NCI-H82 (cell line): ENCODE measurements around the gene PLOD1.
A peak's percentile ranks its signal among the peaks of the same experiment; 100 is the strongest.
"Not testable (repeated sequence)": the region's sequence is repeated elsewhere in the genome, so short reads cannot be mapped to it uniquely, and the experiment has no call there.

ENCODE experiments used
- DNase-seq: peaks from one replicate; lab custom pipeline; 2025; lab: John Stamatoyannopoulos, UW

The PLOD1 gene

DNA sequence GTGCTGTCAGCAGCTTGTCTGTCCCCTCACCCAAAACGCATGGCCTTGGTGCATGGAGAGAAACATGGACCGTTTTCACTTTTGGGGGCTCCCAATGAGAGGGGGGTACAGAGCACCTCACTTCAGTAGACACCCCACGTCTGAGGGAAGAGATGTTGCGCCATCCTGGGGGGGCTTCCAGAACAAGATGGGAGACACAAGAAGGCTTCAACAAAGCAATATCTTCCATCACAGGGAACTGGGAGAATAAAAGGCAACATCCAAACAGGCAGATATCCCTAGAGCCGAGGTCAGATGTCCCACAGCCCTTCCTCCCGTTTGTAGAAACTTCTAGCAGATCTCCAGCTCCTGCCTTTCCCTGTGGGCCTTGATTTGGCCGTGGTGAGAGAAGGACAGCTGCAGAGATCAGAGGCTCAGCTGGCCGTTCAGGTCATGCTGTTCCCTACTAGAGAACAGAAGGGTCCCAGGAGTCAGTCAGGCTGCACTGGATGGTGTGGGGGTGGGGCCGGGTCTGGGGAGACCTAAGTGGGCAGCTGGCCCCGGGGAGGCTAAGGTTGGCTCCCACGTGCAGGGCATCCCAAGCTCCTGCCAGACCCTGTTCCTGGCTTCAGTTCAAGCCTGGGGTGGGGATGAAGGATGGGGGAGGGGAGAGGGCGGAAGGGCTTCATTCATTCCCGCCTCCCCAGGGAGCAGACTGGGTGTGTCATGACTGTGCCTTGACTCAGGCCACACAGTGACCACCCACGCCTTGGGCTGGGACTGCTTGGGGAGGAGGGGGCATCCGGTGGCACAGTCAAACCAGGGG, 4.4 kb downstream of the PLOD1 start:
- DNase-seq: peak; percentile 61

DNA sequence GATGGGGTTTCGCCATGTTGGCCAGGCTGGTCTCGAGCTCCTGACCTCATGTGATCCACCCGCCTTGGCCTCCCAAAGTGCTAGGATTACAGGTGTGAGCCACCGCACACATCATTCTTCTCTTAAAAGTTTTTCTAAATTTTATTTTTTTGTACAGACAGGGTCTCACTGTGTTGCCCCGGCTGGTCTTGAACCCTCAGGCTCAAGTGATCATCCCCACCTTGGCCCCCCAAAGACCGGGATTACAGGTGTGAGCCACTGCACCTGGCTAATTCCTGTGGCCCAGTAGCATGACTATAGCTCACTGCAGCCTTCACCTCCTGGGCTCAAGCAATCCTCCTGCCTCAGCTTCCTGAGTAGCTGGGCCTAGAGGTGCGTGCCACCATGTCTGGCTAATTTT, 5.3 kb downstream of the PLOD1 start:
- DNase-seq: not testable (repeated sequence)

DNA sequence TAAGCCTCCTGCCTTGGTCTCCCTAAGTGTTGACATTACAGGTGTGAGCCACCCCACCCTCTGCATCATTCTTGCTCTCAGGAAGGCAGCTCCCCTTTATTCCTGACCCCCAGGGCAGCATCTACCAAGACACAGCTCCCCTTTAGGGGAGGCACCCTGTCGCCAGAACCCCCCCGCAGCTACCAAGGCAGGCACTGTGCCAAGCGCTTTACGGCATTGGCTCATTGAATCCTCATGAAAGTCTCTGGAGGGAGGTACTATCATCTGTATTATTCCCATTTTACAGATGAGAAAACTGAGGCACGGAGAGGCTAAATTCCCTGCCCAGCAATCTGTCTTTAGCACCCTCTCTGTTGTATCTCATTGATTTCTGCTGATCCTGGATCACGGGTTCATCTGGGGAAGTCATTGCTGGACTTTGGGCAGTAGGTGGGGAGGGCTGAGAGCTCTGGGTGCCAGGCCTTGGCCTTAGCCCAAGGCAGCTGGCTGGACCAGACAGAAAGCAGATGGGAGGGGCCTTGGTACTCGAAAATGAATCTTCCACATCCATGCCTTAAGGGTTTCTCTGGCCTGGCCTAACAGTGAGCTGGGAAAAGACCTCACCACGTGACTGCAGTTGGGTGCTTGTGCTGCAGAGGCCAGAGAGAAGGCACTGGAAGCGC, 5.9 kb downstream of the PLOD1 start:
- DNase-seq: no peak

DNA sequence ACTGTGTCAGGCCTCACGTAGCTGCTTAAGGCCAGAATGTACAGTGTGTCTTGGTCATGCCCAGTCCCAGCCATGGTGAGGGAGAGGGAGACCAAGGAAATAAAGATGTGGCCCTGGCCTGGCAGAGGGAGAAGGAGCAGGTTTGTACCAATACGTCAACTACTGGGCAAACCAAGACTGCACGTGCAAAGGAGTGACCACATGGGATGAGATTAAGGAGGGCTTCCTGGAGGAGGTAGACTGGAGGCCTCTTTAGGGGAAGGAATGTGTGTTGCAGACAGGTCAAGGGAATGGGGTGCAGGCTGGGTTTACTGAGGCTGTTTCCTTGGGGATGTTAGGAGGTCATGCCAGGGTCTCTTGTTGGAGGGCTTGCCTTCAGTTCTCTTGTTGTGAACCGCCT, 7.8 kb downstream of the PLOD1 start:
- DNase-seq: no peak

DNA sequence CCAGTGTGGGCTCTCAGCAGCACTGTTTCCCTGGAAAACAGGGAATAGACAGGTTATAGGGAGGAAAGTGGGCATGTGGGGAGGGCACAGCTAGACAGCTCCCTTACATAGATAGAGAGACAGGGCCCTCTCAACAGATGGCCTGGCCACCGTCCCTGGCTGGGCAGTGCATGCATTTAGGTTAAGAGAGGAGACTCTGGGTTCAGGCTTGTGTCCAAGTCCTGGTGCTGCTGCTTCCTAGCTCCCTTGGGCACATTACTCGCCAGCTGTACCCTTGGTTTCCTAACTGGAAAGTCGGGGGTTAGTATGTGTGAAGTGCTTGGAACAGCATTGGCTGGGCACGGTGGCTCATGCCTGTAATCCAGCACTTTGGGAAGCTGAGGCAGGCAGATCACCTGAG, 9.1 kb downstream of the PLOD1 start:
- no peak for DNase-seq

DNA sequence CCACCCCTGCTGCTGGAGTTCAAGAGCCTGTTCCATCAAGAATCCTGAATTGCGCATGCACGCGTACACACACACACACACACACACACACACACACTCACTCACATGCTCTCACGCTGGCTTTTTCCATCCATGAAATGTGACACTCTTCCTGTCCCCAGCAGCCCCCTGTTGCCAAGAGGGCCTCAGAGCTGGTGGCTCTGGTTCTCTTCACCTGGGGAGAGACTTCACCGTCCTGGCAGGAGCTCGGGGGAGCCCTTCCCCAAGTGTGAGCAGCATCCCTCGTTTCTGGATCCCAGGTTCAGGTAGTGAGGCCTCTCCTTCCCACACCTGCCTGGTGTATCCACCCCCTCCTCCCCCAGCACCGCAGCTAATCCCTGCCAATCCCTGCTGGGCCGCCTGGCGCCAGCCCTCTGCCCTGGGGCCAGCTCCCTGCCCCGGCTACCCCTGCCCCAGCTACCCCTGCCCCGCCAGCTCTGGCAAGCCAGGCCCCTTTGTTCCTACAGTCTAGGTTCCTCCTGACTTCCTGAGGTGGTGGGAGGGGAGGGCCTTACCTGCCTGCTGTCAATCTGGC, 9.9 kb downstream of the PLOD1 start:
- DNase-seq: peak; percentile 61

DNA sequence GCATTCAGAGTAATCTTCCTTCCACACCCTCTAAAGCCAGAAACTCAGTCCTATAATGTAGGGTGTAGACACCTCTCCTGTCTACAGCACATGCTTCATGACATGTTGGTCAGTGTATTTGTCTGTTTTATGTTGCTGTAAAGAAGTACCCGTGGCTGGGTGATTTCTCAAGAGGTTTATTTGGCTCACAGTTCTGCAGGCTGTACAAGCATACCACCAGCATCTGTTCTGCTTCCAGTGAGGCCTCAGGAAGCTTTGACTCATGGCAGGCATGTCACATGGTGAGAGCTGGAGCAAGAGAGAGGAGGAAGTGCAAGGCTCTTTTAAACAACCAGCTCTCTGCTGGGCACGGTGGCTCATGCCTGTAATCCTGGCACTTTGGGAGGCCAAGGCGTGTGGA, 12.1 kb downstream of the PLOD1 start:
- DNase-seq: no peak

DNA sequence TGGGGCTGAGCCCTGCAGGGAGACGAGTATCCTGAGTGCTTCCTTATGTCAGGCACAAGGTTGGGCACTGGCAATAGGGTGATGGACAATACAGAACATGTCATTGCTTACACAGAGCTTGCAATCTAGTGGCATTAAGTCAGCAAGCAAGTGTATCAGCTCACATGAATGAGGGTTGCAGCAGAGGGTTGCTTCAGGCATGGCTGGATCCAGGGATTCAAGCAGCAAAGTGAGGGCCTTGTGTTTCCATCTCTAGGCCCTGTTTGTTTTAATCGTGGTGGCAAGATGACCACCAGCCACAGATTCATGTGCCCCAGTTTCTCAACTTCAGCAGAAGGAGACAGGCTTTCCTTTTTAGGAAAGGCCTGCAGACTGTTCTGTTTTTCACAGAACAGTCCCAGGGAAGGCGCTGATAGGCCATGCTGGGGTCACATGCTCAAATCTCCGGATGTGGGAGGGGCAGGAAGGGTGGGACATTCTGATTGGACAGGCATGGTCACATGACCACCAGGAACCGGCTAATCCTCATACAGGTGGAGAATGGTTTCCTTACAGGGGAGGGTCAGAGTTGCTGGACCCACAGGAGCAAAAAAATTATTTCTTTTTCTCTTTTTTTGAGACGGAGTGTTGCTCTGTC, 14.4 kb downstream of the PLOD1 start:
- DNase-seq: peak; percentile 32

DNA sequence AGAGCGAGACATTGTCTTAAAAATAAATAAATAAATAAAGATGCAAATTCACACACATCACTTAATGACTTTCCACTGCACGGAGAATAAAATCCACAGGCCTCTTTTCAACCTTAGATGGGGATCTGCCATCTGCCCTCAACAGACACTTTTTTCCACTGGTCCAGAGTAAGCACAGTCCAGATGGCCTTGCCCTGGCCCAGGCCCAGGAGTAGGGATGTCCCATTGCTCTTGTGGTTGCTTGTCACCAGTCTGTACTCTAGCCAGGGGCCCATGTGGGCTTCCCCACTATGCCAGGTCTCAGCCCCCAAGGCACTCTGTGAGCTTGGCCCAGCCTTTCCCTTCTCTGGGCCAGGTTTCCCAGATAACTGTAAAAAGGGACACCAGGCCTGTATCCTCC, 17.4 kb downstream of the PLOD1 start:
- DNase-seq: no peak

DNA sequence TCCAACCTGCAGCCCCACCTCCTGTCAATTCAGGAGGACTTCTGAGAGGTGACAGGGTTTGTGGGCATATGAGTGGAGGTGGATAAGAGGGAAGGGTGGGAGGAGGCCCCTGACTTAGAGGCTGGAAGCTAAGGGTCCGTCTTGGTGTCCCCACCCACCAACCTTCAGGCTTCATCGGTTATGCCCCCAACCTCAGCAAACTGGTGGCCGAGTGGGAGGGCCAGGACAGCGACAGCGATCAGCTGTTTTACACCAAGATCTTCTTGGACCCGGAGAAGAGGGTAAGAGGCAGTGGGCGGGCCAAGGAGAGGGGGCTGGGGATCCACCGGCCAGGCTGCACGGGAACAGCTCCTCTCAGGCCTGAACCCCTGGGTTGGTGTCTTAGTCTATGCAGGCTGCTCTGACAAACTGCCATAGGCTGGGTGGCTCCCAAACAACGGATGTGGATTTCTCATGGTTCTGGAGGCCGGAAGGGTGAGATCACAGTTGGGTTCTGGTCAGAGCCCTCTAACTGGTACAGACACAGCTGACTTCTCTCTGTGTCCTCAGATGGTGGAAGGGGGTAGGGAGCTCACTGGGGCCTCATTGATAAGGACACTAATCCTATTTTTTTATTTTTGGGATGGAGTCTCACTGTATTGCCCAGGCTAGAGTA, 18.1 kb downstream of the PLOD1 start:
- no peak for DNase-seq

DNA sequence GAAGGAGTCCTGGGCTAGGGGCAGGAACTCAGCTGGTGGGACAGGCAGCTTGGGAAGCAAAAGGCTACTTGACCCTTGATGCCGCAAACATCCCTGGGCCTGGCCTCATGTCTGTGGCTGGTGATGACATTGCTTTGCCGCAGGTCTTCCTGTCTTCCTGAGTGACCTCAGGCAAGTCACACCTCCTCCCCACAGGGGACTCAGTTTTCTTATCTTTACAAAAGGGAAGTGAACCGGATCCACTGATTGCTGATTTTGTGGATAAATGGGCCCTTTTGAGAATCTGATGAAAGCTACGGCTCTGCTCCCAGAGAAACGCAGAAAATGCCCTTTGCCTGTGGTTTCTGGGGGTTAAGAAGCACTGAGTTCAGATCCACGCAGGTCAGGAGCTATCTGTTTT, 20.7 kb downstream of the PLOD1 start:
- no peak for DNase-seq

DNA sequence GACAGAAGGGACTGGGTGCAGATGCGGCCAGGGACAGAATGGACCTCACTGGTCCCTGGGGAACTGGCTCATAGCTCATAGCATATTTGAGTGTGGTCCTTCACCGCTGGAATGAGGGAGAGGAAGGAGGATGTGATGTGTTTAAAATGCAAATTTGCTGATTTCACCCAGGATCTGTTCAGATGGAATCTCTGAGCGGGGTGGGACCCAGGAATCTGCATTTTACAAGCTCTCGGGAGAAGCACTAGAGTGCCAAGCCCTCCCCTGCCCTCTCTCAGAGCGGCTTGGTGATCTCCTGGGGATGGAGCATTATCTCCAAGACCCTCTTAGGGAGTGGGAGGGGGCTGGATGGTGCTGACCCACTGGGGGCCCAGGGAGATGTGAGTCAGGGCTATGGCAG, 22.9 kb downstream of the PLOD1 start:
- DNase-seq: no peak

DNA sequence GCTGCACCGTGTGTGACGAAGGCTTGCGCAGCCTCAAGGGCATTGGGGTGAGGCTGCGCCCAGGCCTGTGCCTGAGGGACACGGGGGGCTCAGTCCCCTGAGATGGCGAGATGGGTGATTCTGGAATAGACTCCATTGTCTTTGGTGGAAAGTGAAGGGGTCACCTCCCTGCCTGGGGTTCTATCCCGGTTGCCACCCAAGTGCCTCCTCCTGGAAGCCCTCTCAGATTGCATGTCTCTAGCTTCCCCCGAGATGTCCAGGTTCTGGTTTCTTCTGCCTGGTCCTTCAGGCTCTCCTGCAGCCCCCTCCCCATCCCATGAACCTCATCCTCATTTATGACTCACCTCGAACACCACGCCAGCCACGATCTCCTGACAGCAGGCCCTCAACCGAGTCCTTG, 23.4 kb downstream of the PLOD1 start:
- DNase-seq: no peak

DNA sequence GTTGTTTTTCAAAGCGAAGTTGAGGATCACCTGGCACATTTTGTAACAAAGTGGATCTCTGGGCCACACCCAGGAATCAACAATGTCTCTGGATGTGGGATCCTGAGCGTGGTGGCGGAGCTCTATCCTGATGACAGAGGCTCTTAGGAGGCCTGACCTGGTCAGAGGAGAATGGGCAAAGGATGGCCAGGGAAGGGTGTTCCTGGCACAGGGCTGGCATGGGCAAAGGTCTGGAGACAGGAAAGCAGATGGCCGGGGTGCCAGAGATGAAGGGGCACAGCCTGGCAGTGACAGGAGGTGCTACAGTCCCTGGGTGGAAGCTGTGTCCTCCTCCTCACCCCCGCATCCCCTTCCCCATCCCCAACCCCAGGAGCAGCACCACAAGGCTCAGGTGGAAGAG, 25.8 kb downstream of the PLOD1 start:
- no peak for DNase-seq

DNA sequence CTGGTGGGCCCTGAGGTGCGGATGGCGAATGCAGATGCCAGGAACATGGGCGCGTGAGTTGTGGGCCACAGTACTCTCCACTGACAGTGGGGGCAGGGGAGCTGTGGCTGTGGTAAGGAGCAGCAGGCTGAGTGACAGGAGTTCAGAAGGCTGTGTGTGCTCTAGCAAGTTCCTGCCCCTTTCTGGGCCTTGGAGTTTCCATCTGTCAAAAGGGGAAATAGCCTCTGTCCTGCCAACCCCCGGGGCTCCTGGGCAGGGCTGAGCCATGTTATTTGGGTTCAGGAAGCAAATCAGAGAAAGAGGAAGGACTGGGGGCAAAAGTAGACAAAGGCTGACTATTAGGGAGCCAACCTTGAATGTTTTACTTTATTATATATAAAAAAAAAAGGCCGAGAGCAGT, 26.2 kb downstream of the PLOD1 start:
- DNase-seq: no peak

DNA sequence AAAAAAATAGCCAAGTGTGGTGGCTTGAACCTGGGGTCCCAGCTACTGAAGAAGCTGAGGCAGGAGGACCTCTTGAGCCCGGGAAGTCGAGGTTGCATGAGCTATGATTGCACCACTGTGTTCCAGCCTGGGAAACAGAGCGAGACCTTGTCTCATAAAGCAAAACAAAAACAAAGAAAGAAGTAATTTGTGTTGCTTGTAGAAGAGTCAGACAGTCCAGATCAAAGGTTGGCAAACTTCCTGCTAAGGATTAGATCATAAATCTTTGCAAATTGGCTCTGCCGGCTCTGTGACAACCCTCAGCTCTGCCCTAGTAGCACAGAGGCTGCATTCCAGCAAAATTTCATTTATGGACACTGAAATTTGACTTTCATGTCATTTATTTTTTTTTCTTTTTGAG, 26.7 kb downstream of the PLOD1 start:
- DNase-seq: peak; percentile 82

DNA sequence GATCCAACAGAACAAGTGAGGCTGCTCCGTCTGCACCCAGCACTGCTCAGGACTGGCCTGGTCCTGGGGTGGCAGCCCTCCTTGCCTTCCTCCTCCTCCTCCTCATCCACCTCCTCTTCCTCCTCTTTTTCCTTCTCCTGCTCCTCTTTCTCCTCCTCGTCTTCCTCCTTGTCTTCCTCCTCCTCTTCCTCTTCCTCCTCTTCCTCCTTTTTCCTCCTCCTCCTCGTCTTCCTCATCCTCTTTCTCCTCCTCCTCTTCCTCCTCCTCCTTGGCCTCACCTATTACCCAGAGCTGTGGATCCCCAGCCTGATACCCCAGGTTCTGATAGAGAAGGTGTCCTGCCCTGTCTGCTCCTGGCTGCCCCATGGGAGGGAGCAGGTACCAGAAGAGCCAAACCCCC, 29.1 kb downstream of the PLOD1 start:
- DNase-seq: no peak

DNA sequence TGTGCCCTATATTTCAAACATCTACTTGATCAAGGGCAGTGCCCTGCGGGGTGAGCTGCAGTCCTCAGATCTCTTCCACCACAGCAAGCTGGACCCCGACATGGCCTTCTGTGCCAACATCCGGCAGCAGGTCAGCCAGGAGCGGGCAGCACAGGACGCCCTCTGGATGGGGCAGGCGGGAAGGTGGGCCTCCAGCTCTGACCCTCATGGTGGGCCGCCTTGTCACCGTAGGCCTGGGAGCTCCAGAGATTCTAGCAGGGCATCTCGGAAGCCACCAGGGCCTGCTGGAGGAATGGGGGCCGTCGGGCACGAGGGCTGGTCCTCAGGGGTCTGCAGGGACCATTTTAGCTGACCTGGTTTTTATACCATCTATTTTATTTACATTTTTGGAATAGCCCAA, 30.1 kb downstream of the PLOD1 start:
- no peak for DNase-seq

DNA sequence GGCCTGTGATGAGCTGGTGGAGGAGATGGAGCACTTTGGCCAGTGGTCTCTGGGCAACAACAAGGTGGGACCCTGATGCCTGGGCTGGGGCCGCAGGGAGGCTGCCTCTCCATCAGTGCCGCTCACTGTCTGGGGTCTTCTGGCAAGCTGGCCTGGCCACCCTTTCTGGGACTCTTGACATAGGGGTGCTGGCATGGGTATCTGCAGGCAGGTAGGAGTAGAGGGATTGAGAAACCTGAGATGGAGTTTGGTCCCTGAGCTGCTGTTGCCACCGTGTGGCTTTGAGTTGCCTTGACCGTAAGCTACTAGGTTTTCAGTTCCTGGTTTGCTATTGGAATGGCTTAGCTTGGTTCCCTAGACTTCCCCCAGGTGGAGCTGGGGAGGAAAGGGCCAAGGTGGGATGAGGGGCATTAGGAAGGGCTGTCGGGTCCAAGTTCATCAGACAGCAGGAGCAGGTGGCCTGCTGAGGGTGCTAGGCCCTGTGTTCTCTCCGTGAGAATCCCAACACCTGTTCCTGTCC, 32.6 kb downstream of the PLOD1 start:
- peak; percentile 88 for DNase-seq

DNA sequence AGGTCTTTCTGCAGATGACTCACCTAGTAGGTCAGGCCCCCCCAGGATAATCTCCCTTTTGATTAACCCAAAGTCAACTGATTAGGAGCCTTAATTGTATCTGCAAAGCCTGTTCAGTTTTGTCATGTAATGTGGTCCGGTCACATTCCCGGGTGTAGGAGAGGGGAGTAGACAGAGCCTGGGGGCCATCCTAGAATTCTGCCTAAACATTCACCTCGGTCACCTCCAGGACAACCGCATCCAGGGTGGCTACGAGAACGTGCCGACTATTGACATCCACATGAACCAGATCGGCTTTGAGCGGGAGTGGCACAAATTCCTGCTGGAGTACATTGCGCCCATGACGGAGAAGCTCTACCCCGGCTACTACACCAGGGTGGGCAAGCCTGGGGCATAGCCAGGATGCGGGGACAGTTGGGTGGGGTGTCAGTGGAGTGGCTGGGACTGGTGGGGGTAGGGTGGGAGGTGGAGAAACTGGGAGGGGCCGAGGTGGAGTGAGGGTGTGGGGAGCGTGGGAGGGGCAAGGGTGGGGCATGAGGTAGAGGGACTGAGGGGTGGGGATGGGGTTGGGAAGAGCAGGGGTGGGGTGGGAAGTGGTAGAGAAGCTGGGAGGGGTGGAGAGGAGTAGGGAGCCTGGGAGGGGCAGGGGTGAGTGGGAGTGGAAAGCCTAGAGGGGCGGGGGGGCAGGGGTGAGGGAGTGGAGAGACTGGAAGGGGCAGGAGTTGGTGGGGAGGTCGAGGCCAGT, 36.1 kb downstream of the PLOD1 start:
- DNase-seq: no peak

DNA sequence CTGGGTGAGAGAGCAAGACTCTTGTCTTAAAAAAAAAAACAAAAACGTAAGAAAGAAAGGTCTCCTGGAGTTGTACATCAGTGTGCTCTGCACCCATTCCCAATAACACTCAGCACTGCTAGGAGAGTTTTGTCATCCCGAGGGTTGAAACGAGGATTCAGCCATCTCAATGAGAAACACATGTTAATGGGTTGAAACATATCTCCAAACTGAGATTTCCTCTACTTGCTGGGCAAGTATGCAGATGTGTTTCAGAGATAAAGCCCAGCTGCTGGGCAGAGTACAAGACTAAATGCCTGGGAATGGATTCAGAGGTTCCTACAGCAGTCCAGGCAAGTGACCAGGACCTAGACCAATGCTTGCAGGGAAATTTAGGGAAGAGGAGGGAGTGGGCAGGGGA, 43.1 kb downstream of the PLOD1 start:
- DNase-seq: no peak

DNA sequence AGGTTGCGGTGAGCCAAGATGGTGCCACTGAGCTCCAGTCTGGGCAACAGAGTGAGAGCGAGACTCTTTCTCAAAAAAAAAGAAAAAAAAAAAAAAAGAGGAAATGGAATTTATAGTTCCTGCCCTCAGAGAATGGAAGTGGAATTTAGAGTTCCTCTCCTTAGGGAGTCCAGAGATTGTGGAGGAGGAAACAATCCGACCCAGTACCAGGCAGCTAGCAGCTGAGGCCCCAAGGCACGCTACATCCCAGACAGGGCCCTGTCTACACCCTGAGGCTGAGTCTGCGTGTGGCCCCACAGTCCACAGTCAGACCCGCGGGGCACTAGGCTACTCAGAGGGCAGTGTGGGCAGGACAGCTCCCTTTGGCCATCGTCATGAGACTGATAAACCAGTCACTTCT, 43.8 kb downstream of the PLOD1 start:
- no peak for DNase-seq
